Duodenal mucosa (tissue), 2 donors: ENCODE data around the gene ACSM5.
"Not testable (repeated sequence)": the region's sequence is repeated elsewhere in the genome, so short reads cannot be mapped to it uniquely, and the experiment has no call there.

Experiments
- H3K27ac ChIP-seq: one replicate; pipeline ENCODE4 v1.7.0; 2013; ENCODE audit warnings: low read depth, low read length
- H3K27me3 ChIP-seq, 2 donors: one replicate each; pipeline ENCODE4 v1.7.0; 2013; ENCODE audit warnings: low read length in 2 of 2, control low read depth in 1 of 2; ENCODE audit not compliant: insufficient read depth in 2 of 2, control insufficient read depth in 1 of 2
- H3K36me3 ChIP-seq, 2 donors: one replicate each; pipeline ENCODE4 v1.7.0; 2013; ENCODE audit warnings: low read length in 2 of 2, control low read depth in 1 of 2; ENCODE audit not compliant: insufficient read depth in 2 of 2, control insufficient read depth in 1 of 2
- H3K4me1 ChIP-seq, 2 donors: one replicate each; pipeline ENCODE4 v1.7.0; 2013; ENCODE audit warnings: low read length in 2 of 2, control low read depth in 1 of 2; ENCODE audit not compliant: insufficient read depth in 2 of 2, control insufficient read depth in 1 of 2
- H3K4me3 ChIP-seq, 2 donors: one replicate each; pipeline ENCODE4 v1.7.0; 2013; ENCODE audit warnings: low read length in 2 of 2, low read depth in 1 of 2
- H3K9ac ChIP-seq, 2 donors: one replicate each; pipeline ENCODE4 v1.7.0; 2013; ENCODE audit warnings: low read length in 2 of 2, low read depth in 1 of 2
- H3K9me3 ChIP-seq, 2 donors: one replicate each; pipeline ENCODE4 v1.7.0; 2013; ENCODE audit warnings: low read length in 2 of 2, control low read depth in 1 of 2; ENCODE audit not compliant: control insufficient read depth in 1 of 2

Gene ACSM5

GRCh38 chr16:20441859-20442258 is 32.5 kb downstream of the ACSM5 start:
- H3K36me3 ChIP-seq, H3K27ac ChIP-seq, H3K9me3 ChIP-seq, H3K4me1 ChIP-seq, H3K4me3 ChIP-seq, H3K27me3 ChIP-seq, H3K9ac ChIP-seq: not testable (repeated sequence)

- not testable (repeated sequence) for H3K4me1 ChIP-seq, H3K27me3 ChIP-seq, H3K36me3 ChIP-seq, H3K27ac ChIP-seq, H3K4me3 ChIP-seq, H3K9ac ChIP-seq, H3K9me3 ChIP-seq
These were observed 37.5 kb downstream of the ACSM5 start for GRCh38 chr16:20446652-20447393.

- not testable (repeated sequence) for H3K9ac ChIP-seq, H3K36me3 ChIP-seq, H3K9me3 ChIP-seq, H3K4me1 ChIP-seq, H3K27me3 ChIP-seq, H3K27ac ChIP-seq, H3K4me3 ChIP-seq
These were observed 42.0 kb downstream of the ACSM5 start, which contains the start of gene ACSM2A for GRCh38 chr16:20451364-20451763. Gene ACSM2A (plus strand): TSS chr16:20451521. CDS start chr16:20460115, 8,594 bp downstream.

- H3K36me3 ChIP-seq, H3K9me3 ChIP-seq, H3K9ac ChIP-seq, H3K4me3 ChIP-seq, H3K27me3 ChIP-seq, H3K27ac ChIP-seq, H3K4me1 ChIP-seq: not testable (repeated sequence)
These were observed 44.3 kb downstream of the ACSM5 start for GRCh38 chr16:20453633-20454032.

GRCh38 chr16:20459227-20459626 is 49.9 kb downstream of the ACSM5 start:
- not testable (repeated sequence) for H3K27me3 ChIP-seq, H3K27ac ChIP-seq, H3K9me3 ChIP-seq, H3K36me3 ChIP-seq, H3K4me3 ChIP-seq, H3K9ac ChIP-seq, H3K4me1 ChIP-seq

GRCh38 chr16:20460313-20460712 is 51.0 kb downstream of the ACSM5 start:
- H3K9me3 ChIP-seq, H3K4me1 ChIP-seq, H3K27me3 ChIP-seq, H3K36me3 ChIP-seq, H3K9ac ChIP-seq, H3K27ac ChIP-seq, H3K4me3 ChIP-seq: not testable (repeated sequence)

- H3K4me1 ChIP-seq, H3K27ac ChIP-seq, H3K9me3 ChIP-seq, H3K9ac ChIP-seq, H3K4me3 ChIP-seq, H3K36me3 ChIP-seq, H3K27me3 ChIP-seq: not testable (repeated sequence)
These were observed 59.6 kb downstream of the ACSM5 start for GRCh38 chr16:20468954-20469353.

GRCh38 chr16:20469930-20470329 is 60.6 kb downstream of the ACSM5 start:
- not testable (repeated sequence) for H3K27ac ChIP-seq, H3K4me1 ChIP-seq, H3K9me3 ChIP-seq, H3K27me3 ChIP-seq, H3K36me3 ChIP-seq, H3K4me3 ChIP-seq, H3K9ac ChIP-seq

GRCh38 chr16:20470732-20471131 is 61.4 kb downstream of the ACSM5 start:
- not testable (repeated sequence) for H3K9ac ChIP-seq, H3K27me3 ChIP-seq, H3K4me3 ChIP-seq, H3K36me3 ChIP-seq, H3K4me1 ChIP-seq, H3K9me3 ChIP-seq, H3K27ac ChIP-seq

- H3K4me3 ChIP-seq, H3K4me1 ChIP-seq, H3K27ac ChIP-seq, H3K27me3 ChIP-seq, H3K36me3 ChIP-seq, H3K9ac ChIP-seq, H3K9me3 ChIP-seq: not testable (repeated sequence)
These were observed 67.9 kb downstream of the ACSM5 start for GRCh38 chr16:20477188-20477744.

- not testable (repeated sequence) for H3K27ac ChIP-seq, H3K27me3 ChIP-seq, H3K4me3 ChIP-seq, H3K36me3 ChIP-seq, H3K9me3 ChIP-seq, H3K9ac ChIP-seq, H3K4me1 ChIP-seq
These were observed 74.7 kb downstream of the ACSM5 start for GRCh38 chr16:20483989-20484388.
